ENCODE results near the gene PPP1R13B.

The PPP1R13B gene

GRCh38 chr14:103735022-103735421 lies 112.4 kb downstream of the PPP1R13B start:
- POLR2A ChIA-PET: interaction anchor here (0.8 kb wide), 1 partner anchor 13 kb away, joined by 6 read pairs; no protein-coding TSS in a partner anchor
- Histone ChIP-seq H3K4me3 (ENCODE audit: low read depth, low read length) (no peak overlapping the region), H3K9me3 (ENCODE audit: control insufficient read depth, insufficient read depth, low read depth, low read length) (no peaks in the 10 kb centered on the region), H3K36me3 (ENCODE audit: control insufficient read depth in 2 of 2, insufficient read depth in 1 of 2, low read length in 2 of 2) (peaks cover 0 to 90% of the 10 kb centered on the region in 2 experiments; a peak in 2 of 3 replicates), H3K4me1 (ENCODE audit: control insufficient read depth, insufficient read depth, low read length) (no peaks in the 10 kb centered on the region), H3K27ac (ENCODE audit: extremely low read depth, low read depth, low read length) (no peak overlapping the region)
- CTCF ChIA-PET: no interaction called here
- no peak for TF ChIP-seq ZNF114 (tag by site-specific recombination; IDR thresholded peaks at IDR 0.05)
- TF ChIP-seq ZBTB21 (tag by site-specific recombination; IDR thresholded peaks at IDR 0.05): no peak
- TF ChIP-seq ZNF37A (tag by site-specific recombination; IDR thresholded peaks at IDR 0.05): no peak
- no peak for TF ChIP-seq ZNF148 (tag by site-specific recombination; IDR thresholded peaks at IDR 0.05; ENCODE audit: borderline replicate concordance)
- no peak for TF ChIP-seq ZNF19 (tag by site-specific recombination; IDR thresholded peaks at IDR 0.05; ENCODE audit: low read depth)
- TF ChIP-seq ZFP37 (tag by site-specific recombination; IDR thresholded peaks at IDR 0.05): no peak
- no peak for TF ChIP-seq ZNF133 (tag by site-specific recombination; IDR thresholded peaks at IDR 0.05)
- TF ChIP-seq ZNF302 (tag by site-specific recombination; IDR thresholded peaks at IDR 0.05; ENCODE audit: low read depth): no peak

- H3K9me3 ChIP-seq (ENCODE audit: control insufficient read depth, insufficient read depth, low read depth, low read length): no peaks in the 10 kb centered on the region
- H3K4me1 ChIP-seq (ENCODE audit: control insufficient read depth, insufficient read depth, low read length): no peaks in the 10 kb centered on the region
- peaks cover 0 to 90% of the 10 kb centered on the region in 2 experiments; a peak in 2 of 3 replicates for H3K36me3 ChIP-seq (ENCODE audit: control insufficient read depth in 2 of 2, insufficient read depth in 1 of 2, low read length in 2 of 2)
- ChIA-PET POLR2A (interaction anchor here (0.7 to 0.8 kb wide), 2 partner anchors 10 to 12 kb away, joined by 3 to 6 read pairs; no protein-coding TSS in a partner anchor), CTCF (no interaction called here)
- H3K27ac ChIP-seq (ENCODE audit: extremely low read depth, low read depth, low read length): no peak overlapping the region
- no peak overlapping the region for H3K4me3 ChIP-seq (ENCODE audit: low read depth, low read length)
- TF ChIP-seq SCRT1 (tag by site-specific recombination; IDR thresholded peaks at IDR 0.05; ENCODE audit: borderline replicate concordance): no peak
- no peak for TF ChIP-seq SP3 (tag by site-specific recombination; IDR thresholded peaks at IDR 0.05)
- no peak for TF ChIP-seq ZNF302 (tag by site-specific recombination; IDR thresholded peaks at IDR 0.05; ENCODE audit: low read depth)
- TF ChIP-seq ZNF658 (tag by site-specific recombination; IDR thresholded peaks at IDR 0.05): no peak
- TF ChIP-seq INSM2 (tag by site-specific recombination; IDR thresholded peaks at IDR 0.05): no peak
- TF ChIP-seq ZNF639 (tag by site-specific recombination; IDR thresholded peaks at IDR 0.05): no peak
- TF ChIP-seq ZNF19 (tag by site-specific recombination; IDR thresholded peaks at IDR 0.05; ENCODE audit: low read depth): no peak
- no peak for TF ChIP-seq ZNF404 (tag by site-specific recombination; IDR thresholded peaks at IDR 0.05)
- TF ChIP-seq ELK4 (IDR thresholded peaks at IDR 0.05; ENCODE audit: borderline replicate concordance, low read depth, low read length): no peak
- TF ChIP-seq SP7 (tag by site-specific recombination; IDR thresholded peaks at IDR 0.05): no peak
- TF ChIP-seq ZSCAN23 (tag by site-specific recombination; IDR thresholded peaks at IDR 0.05): no peak
- no peak for TF ChIP-seq KLF17 (tag by site-specific recombination; IDR thresholded peaks at IDR 0.05)
- no peak for TF ChIP-seq ZNF37A (tag by site-specific recombination; IDR thresholded peaks at IDR 0.05)
- TF ChIP-seq ZNF623 (tag by site-specific recombination; IDR thresholded peaks at IDR 0.05): no peak
- TF ChIP-seq ZNF518A (tag by site-specific recombination; conservative IDR thresholded peaks at IDR 0.05; ENCODE audit: low read depth): no peak
Observed at GRCh38 chr14:103734081-103734888, 113.1 kb downstream of the PPP1R13B start.

Measured in HEK293 (cell line).